Bronchial epithelial cell (primary cell): ENCODE measurements around the gene RPL7L1. TPM values are rescaled to one million over a fixed set of nuclear protein-coding genes. Genes with fewer than 3 reads are reported as not detected.

Experiments used
- DNase-seq: peaks from one replicate; pipeline ENCODE4 v3.0.0-alpha.2; 2010; ENCODE audit warnings: low read depth
- FAIRE-seq: peaks from 2 replicates; lab custom pipeline; 2011; peaks lifted over from hg19 to GRCh38; lab: Jason Lieb, UNC
- H3K27me3 ChIP-seq: 2 replicates; pipeline ENCODE4 v1.5.1; 2011; ENCODE audit warnings: low read length; ENCODE audit not compliant: control insufficient read depth, insufficient read depth
- H3K36me3 ChIP-seq: 2 replicates; pipeline ENCODE4 v1.5.1; 2011; ENCODE audit warnings: low read length; ENCODE audit not compliant: control insufficient read depth, insufficient read depth
- H3K4me3 ChIP-seq: 2 replicates; pipeline ENCODE4 v1.5.1; 2011; ENCODE audit warnings: mild to moderate bottlenecking, low read depth, low read length, control low read depth
- CTCF ChIP-seq: IDR thresholded peaks from 2 replicates; pipeline ENCODE4 v1.5.1; 2011; ENCODE audit warnings: mild to moderate bottlenecking, moderate library complexity, low read length, control low read depth, inconsistent platforms; ENCODE audit not compliant: insufficient read depth, severe bottlenecking
- total RNA-seq: library from RNA; depleted of rRNA; stranded (reverse); fragments of >200 nt; gene quantifications from 2 replicates; pipeline ENCODE4 v1.2.1, GENCODE V29; 2014

RPL7L1 gene
- total RNA-seq, 1 donor from 2014 or later = 109 TPM

- Histone ChIP-seq H3K4me3 (no peak overlapping the region), H3K27me3 (no peaks in the 10 kb centered on the region), H3K36me3 (no peaks in the 10 kb centered on the region)
- DNase-seq = no peak
- no peak for FAIRE-seq
- no peak for TF ChIP-seq CTCF
Observed at GRCh38 chr6:42921801-42922200, 42.4 kb downstream of the RPL7L1 start.

- H3K36me3 ChIP-seq = no peaks in the 10 kb centered on the region
- DNase-seq (no peak), FAIRE-seq (no peak)
- no peak overlapping the region for H3K4me3 ChIP-seq
- H3K27me3 ChIP-seq = no peaks in the 10 kb centered on the region
- no peak for TF ChIP-seq CTCF
Observed at GRCh38 chr6:42923666-42924065, 44.2 kb downstream of the RPL7L1 start.

- Histone ChIP-seq H3K27me3 (no peaks in the 10 kb centered on the region), H3K36me3 (no peaks in the 10 kb centered on the region), H3K4me3 (no peak overlapping the region)
- TF ChIP-seq CTCF = no peak
- FAIRE-seq (no peak), DNase-seq (no peak)
Observed at GRCh38 chr6:42925248-42925857, 45.9 kb downstream of the RPL7L1 start.

GRCh38 chr6:42928986-42929820 lies 49.8 kb downstream of the RPL7L1 start, which contains the start of gene CNPY3:
Gene CNPY3, plus strand, starts transcription at chr6:42929480. Its CDS starts 91 bp downstream, at chr6:42929571.
- DNase-seq (peak; percentile 96), FAIRE-seq (no peak)
- no peak for TF ChIP-seq CTCF
- Histone ChIP-seq H3K27me3 (no peaks in the 10 kb centered on the region), H3K4me3 (peak within 1 kb of the TSS; percentile 59), H3K36me3 (peaks cover under 1% of the 10 kb centered on the region)

- DNase-seq = peak; percentile 78
- no peaks in the 10 kb centered on the region for H3K27me3 ChIP-seq
- no peak for FAIRE-seq
- peak overlapping the region; percentile 59 for H3K4me3 ChIP-seq
- H3K36me3 ChIP-seq = peaks cover 4% of the 10 kb centered on the region
- no peak for TF ChIP-seq CTCF
Observed at GRCh38 chr6:42929821-42930360, 50.5 kb downstream of the RPL7L1 start.
